CD4-positive, alpha-beta T cell (primary cell): ENCODE results near the gene RPS6KA3. TPM values are rescaled to one million over a fixed set of nuclear protein-coding genes. Genes with fewer than 3 reads are reported as not detected.

ENCODE experiments used
- ATAC-seq: fragments of 200-7000 bp; cut with Tn5 transposase; one replicate; pipeline ENCODE4 v1.10.0; 2022; ENCODE audit warnings: mild to moderate bottlenecking; ENCODE audit not compliant: poor library complexity
- CTCF ChIA-PET: fragments of 350-600 bp; sonication (Branson Sonifier 250); formaldehyde crosslinking; loops from one replicate; lab custom pipeline; 2021; ENCODE audit warnings: antibody characterized with exemption, inconsistent platforms; lab: Charles Lee
- POLR2A ChIA-PET: fragments of 350-600 bp; sonication (Branson Sonifier 250); formaldehyde crosslinking; loops from one replicate; lab custom pipeline; 2021; ENCODE audit warnings: antibody characterized with exemption, inconsistent platforms; lab: Charles Lee
- DNase-seq, 14 experiments: peaks; one replicate each; pipeline ENCODE4 v3.0.0-alpha.2; 2013 to 2020; ENCODE audit warnings: mixed read lengths in 2 of 14
- H3K27ac ChIP-seq, 2 donors: one replicate each; pipeline versions ENCODE4 v1.5.1 to v1.7.0; 2013; ENCODE audit warnings: low read length in 2 of 2, low read depth in 1 of 2, mild to moderate bottlenecking in 1 of 2
- H3K27me3 ChIP-seq, 2 experiments: 1 replicate in 1 of 2; 2 replicates in 1 of 2; pipeline versions ENCODE4 v1.6.1 to v1.7.0; 2013; ENCODE audit warnings: low read length in 2 of 2, control low read depth in 1 of 2, mild to moderate bottlenecking in 1 of 2, moderate library complexity in 1 of 2; ENCODE audit not compliant: insufficient read depth in 2 of 2, control insufficient read depth in 1 of 2
- H3K36me3 ChIP-seq: one replicate; pipeline ENCODE4 v1.6.1; 2013; ENCODE audit warnings: low read length, control low read depth; ENCODE audit not compliant: insufficient read depth
- H3K4me1 ChIP-seq: one replicate; pipeline ENCODE4 v1.6.1; 2013; ENCODE audit warnings: low read length, control low read depth; ENCODE audit not compliant: insufficient read depth
- H3K4me3 ChIP-seq: one replicate; pipeline ENCODE4 v1.5.1; 2013; ENCODE audit warnings: mild to moderate bottlenecking, low read length, moderate library complexity
- H3K9me3 ChIP-seq, 2 experiments: 1 replicate in 1 of 2; 2 replicates in 1 of 2; pipeline versions ENCODE4 v1.6.1 to v1.7.0; 2013; ENCODE audit warnings: low read length in 2 of 2, mild to moderate bottlenecking in 2 of 2, control low read depth in 1 of 2, moderate library complexity in 1 of 2; ENCODE audit not compliant: control insufficient read depth in 1 of 2, insufficient read depth in 1 of 2
- H3K27ac Mint-ChIP-seq: one replicate; pipeline ENCODE4 v1.8.0; 2020; ENCODE audit warnings: mixed read lengths
- H3K27me3 Mint-ChIP-seq: one replicate; pipeline ENCODE4 v1.8.0; 2021; ENCODE audit warnings: mixed read lengths
- H3K36me3 Mint-ChIP-seq: one replicate; pipeline ENCODE4 v1.8.0; 2021; ENCODE audit warnings: low read depth, mixed read lengths
- H3K4me1 Mint-ChIP-seq: one replicate; pipeline ENCODE4 v1.8.0; 2021; ENCODE audit warnings: low read depth, mixed read lengths
- H3K4me3 Mint-ChIP-seq: one replicate; pipeline ENCODE4 v1.8.0; 2020; ENCODE audit warnings: mild to moderate bottlenecking, mixed read lengths
- H3K9me3 Mint-ChIP-seq: one replicate; pipeline ENCODE4 v1.8.0; 2020; ENCODE audit warnings: mixed read lengths
- CTCF ChIP-seq: fragments of 200-600 bp; IDR thresholded peaks from one replicate; pipeline ENCODE4 v1.8.0; 2022; ENCODE audit warnings: antibody characterized with exemption, mild to moderate bottlenecking
- intact Hi-C, 2 experiments: fragments of 100-400 bp; cut with DNase I in 1 of 2; cut with micrococcal nuclease in 1 of 2; formaldehyde crosslinking; loops; one replicate each; pipeline versions ENCODE4 v1.15.1 to v1.9.0; 2023 to 2025; cut with DNase I, micrococcal nuclease
- total RNA-seq, 174 experiments: library from RNA in 2 of 174; stranded (reverse) in 2 of 174; gene quantifications; one replicate each; pipeline ENCODE4 v1.2.3 and lab custom pipeline; 2021 to 2026

Gene RPS6KA3
- total RNA-seq, 2 experiments from 2014 or later: 39.6 to 39.7 TPM

- TF ChIP-seq CTCF: no peak
Measured at GRCh38 chrX:20231598-20231997, 35.1 kb downstream of the RPS6KA3 start.

GRCh38 chrX:20230406-20230805 lies 36.3 kb downstream of the RPS6KA3 start:
- no peak overlapping the region for H3K4me3 ChIP-seq
- no peaks in the 10 kb centered on the region for H3K27me3 ChIP-seq
- ATAC-seq (no peak), DNase-seq (no peak)
- H3K27ac ChIP-seq: no peak overlapping the region
- H3K9me3 ChIP-seq: no peaks in the 10 kb centered on the region
- H3K9me3 Mint-ChIP-seq: no peaks in the 10 kb centered on the region
- no peak overlapping the region for H3K27ac Mint-ChIP-seq
- peaks cover 36% of the 10 kb centered on the region for H3K4me1 Mint-ChIP-seq
- H3K4me1 ChIP-seq: no peaks in the 10 kb centered on the region
- H3K36me3 Mint-ChIP-seq: peaks cover 74% of the 10 kb centered on the region
- no peaks in the 10 kb centered on the region for H3K27me3 Mint-ChIP-seq
- ChIA-PET CTCF (no interaction called here), POLR2A (no interaction called here)
- TF ChIP-seq CTCF: no peak
- no peak overlapping the region for H3K4me3 Mint-ChIP-seq
- intact Hi-C loops: no loop called here
- peaks cover 57% of the 10 kb centered on the region for H3K36me3 ChIP-seq

More at GRCh38 chrX:20231598-20231997, 35.1 kb downstream of the RPS6KA3 start:
- Histone ChIP-seq H3K4me1 (no peaks in the 10 kb centered on the region), H3K36me3 (peaks cover 57% of the 10 kb centered on the region), H3K27ac (no peak overlapping the region), H3K9me3 (no peaks in the 10 kb centered on the region), H3K27me3 (no peaks in the 10 kb centered on the region), H3K4me3 (no peak overlapping the region)
- no peak for ATAC-seq
- Mint-ChIP-seq H3K36me3 (peaks cover 73% of the 10 kb centered on the region), H3K27me3 (no peaks in the 10 kb centered on the region), H3K4me3 (no peak overlapping the region), H3K27ac (no peak overlapping the region), H3K4me1 (peaks cover 24% of the 10 kb centered on the region), H3K9me3 (peaks cover 2% of the 10 kb centered on the region)
- no peak for DNase-seq
- POLR2A ChIA-PET: no interaction called here
- intact Hi-C loops: no loop called here
- CTCF ChIA-PET: no interaction called here

- peaks cover 3% of the 10 kb centered on the region for H3K4me1 ChIP-seq
- H3K4me3 ChIP-seq: no peak overlapping the region
- Mint-ChIP-seq H3K9me3 (no peaks in the 10 kb centered on the region), H3K4me3 (no peak overlapping the region), H3K27ac (no peak overlapping the region), H3K4me1 (peaks cover 47% of the 10 kb centered on the region), H3K36me3 (peaks cover 67% of the 10 kb centered on the region), H3K27me3 (no peaks in the 10 kb centered on the region)
- no peak overlapping the region for H3K27ac ChIP-seq
- H3K9me3 ChIP-seq: no peaks in the 10 kb centered on the region
- DNase-seq (no peak), ATAC-seq (no peak)
- TF ChIP-seq CTCF: no peak
- POLR2A ChIA-PET: no interaction called here
- H3K27me3 ChIP-seq: no peaks in the 10 kb centered on the region
- CTCF ChIA-PET: no interaction called here
- intact Hi-C loops: no loop called here
- H3K36me3 ChIP-seq: peaks cover 54% of the 10 kb centered on the region
Measured at GRCh38 chrX:20229155-20229554, 37.6 kb downstream of the RPS6KA3 start.
